ENCODE measurements around the gene CDC42.

The CDC42 gene

GRCh38 chr1:22037520-22037919 is 15.0 kb upstream of the CDC42 start:
- in situ Hi-C loops (cut with MboI; ENCODE audit: low sequenced_read_pairs), result no loop called here

- in situ Hi-C loops (cut with MboI; ENCODE audit: low sequenced_read_pairs), result no loop called here
Observed at GRCh38 chr1:22038036-22038435, 14.5 kb upstream of the CDC42 start.

GRCh38 chr1:22039594-22040285 is 12.8 kb upstream of the CDC42 start:
- in situ Hi-C loops (cut with MboI; ENCODE audit: low sequenced_read_pairs), result no loop called here

- in situ Hi-C loops (cut with MboI; ENCODE audit: low sequenced_read_pairs), result no loop called here
Observed at GRCh38 chr1:22040286-22040623, 12.3 kb upstream of the CDC42 start.

GRCh38 chr1:22041505-22041904 is 11.0 kb upstream of the CDC42 start:
- in situ Hi-C loops (cut with MboI; ENCODE audit: low sequenced_read_pairs), result no loop called here

GRCh38 chr1:22043198-22043769 is 9.2 kb upstream of the CDC42 start:
- in situ Hi-C loops (cut with MboI; ENCODE audit: low sequenced_read_pairs), result no loop called here

- in situ Hi-C loops (cut with MboI; ENCODE audit: low sequenced_read_pairs), result no loop called here
Observed at GRCh38 chr1:22044690-22045420, 7.7 kb upstream of the CDC42 start.

- in situ Hi-C loops (cut with MboI; ENCODE audit: low sequenced_read_pairs), result no loop called here
Observed at GRCh38 chr1:22045604-22046228, 6.8 kb upstream of the CDC42 start.

GRCh38 chr1:22048351-22049192 is 3.9 kb upstream of the CDC42 start:
- in situ Hi-C loops (cut with MboI; ENCODE audit: low sequenced_read_pairs), result no loop called here

GRCh38 chr1:22050330-22050729 is 2.2 kb upstream of the CDC42 start:
- in situ Hi-C loops (cut with MboI; ENCODE audit: low sequenced_read_pairs), result no loop called here

GRCh38 chr1:22051607-22052114 is 848 bp upstream of the CDC42 start:
- in situ Hi-C loops (cut with MboI; ENCODE audit: low sequenced_read_pairs), result no loop called here

- in situ Hi-C loops (cut with MboI; ENCODE audit: low sequenced_read_pairs), result no loop called here
Observed at GRCh38 chr1:22053017-22053860, 730 bp downstream of the CDC42 start.

- in situ Hi-C loops (cut with MboI; ENCODE audit: low sequenced_read_pairs), result no loop called here
Observed at GRCh38 chr1:22053861-22054770, 1.6 kb downstream of the CDC42 start.

GRCh38 chr1:22055463-22055862 is 3.0 kb downstream of the CDC42 start:
- in situ Hi-C loops (cut with MboI; ENCODE audit: low sequenced_read_pairs), result no loop called here

- in situ Hi-C loops (cut with MboI; ENCODE audit: low sequenced_read_pairs), result no loop called here
Observed at GRCh38 chr1:22056043-22056442, 3.5 kb downstream of the CDC42 start.

GRCh38 chr1:22056936-22057335 is 4.4 kb downstream of the CDC42 start:
- in situ Hi-C loops (cut with MboI; ENCODE audit: low sequenced_read_pairs), result no loop called here

GRCh38 chr1:22057861-22058260 is 5.4 kb downstream of the CDC42 start:
- in situ Hi-C loops (cut with MboI; ENCODE audit: low sequenced_read_pairs), result no loop called here

GRCh38 chr1:22064751-22065402 is 12.4 kb downstream of the CDC42 start:
- in situ Hi-C loops (cut with MboI; ENCODE audit: low sequenced_read_pairs), result no loop called here
